Germinal center (tissue), 1 donor: ENCODE measurements around the gene MRPL20.

Experiments
- DNase-seq: peaks from one replicate; pipeline ENCODE4 v3.0.0; 2012; ENCODE audit warnings: mixed read lengths, low spot score

Gene MRPL20

DNA sequence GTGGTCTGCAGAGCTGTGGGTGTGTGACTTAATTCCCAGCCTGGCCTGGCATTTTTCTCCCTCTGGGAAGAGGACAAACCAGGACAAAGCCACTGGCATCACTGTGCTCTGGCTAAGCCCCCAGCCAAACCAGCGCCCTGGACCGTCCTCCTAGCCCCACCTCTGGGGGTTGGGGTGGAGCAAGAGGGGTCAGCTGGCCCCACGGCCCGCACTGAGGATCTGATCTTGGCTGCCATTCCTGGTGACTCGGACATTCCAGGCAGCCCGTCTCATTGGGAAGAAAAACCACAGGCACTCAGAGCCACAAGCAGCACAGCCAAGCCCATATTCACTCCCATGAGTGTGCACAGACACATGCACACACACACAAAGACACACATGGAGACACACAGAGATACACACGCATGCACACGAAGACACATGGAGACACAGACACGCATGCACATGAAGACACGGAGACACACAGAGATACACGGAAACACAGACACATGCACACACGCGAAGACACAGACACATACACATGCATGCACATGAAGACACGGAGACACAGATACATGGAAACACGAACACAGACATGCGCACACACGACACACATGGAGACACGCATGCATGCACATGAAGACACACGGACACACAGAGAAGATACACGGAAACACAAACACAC is 46.5 kb downstream of the MRPL20 start:
- DNase-seq, result no peak

DNA sequence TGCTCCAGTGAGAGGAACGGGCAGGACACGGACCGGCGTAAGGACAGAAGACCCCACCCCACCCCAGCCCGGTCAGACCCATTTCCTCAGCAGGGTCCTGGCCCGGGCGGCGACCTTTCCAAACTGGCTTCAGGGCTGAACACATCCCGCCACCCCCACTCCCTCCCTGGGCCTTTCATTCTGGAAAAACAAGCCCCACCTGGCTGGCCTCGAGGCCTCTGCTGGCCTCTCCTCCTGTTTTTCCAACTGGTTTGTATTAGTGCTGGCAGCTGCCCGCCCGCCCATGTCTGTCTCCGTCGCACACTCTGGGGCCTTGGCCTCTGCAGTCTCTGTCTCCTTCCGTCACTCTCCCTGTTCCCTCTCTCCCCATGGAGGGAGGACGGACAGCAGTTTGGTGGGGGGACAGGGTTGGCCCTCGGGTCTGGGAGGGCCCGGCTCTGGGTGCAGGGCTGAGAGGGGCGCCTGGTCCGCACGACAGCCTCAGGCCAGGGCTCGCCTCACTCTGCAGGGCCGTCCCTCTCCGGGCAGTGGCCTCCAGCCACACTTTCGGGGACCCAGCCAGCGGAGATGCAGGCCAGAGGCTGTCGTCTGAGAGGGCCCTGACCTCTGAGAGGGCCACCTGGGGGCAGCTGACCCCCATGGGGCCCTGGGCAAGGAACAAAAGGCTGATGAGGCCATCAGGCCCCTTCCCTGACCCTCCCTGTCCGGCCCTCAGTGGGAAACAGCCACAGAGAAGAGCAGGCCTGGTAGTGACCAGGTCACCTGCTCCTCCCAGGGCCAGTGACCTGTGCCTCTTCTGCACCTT is 47.2 kb downstream of the MRPL20 start:
- no peak for DNase-seq

DNA sequence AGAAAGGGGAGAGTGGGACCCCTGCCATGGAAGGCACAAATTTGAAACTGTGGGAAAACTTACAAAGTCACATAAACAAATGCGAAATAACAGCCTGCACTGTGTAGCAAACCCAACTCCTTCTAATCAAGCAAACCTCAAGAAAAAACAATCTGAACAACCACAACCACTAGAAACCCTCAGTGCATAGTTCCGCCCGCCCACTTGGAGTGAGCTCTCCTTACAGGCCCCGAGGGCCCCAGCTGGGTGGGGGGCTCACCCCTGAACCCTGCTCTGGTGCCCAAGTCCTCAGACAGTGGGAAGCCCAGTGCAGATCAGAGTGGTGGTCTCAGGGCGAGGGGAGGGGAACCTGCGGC is 47.8 kb downstream of the MRPL20 start:
- DNase-seq, result no peak

DNA sequence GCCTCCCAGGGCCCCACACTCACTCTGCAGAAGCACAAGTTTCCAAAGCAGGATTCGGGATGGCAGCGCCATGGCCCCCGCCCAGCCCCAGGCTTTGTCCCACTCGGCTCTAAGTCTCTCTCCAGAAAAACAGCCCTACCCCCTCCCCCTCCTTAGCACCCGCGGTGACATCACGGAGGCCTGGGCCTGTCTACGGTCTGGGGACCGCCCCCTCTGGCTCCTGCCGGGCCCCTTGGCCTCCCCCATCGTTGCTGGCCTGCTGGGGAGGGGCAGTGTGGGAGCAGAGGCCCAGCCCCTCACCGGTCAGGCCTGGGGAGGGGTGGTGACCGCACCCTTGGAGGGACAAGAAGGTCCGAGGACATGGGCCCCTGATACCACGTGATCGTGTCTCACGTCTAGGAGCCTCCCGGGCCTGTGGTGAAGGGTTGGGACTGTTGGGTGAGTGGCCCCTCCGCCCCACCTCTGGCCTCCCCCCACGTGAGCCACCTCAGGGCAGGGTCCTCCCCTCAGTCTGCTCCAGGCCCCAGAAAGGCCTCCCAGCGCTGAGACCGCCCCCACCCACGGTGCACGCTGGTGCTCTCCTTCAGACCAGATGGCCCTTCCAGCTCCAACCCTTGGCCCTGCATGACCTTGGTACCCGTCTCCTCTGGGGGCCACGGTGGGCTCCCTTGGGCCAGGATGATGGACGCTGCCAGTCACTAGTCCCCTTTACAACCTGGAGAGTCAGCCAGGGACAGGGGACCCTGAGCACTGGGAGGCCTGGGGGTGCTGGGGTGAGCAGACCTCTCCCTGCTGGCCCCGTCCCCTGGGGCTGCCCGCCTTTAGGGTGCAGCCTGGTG is 48.4 kb downstream of the MRPL20 start, which contains the start of gene MXRA8:
Gene MXRA8, minus strand, starts transcription at position 123 of the 839 bp plus-strand sequence. Its CDS starts 51 bp downstream, at position 72.
- DNase-seq, result no peak

DNA sequence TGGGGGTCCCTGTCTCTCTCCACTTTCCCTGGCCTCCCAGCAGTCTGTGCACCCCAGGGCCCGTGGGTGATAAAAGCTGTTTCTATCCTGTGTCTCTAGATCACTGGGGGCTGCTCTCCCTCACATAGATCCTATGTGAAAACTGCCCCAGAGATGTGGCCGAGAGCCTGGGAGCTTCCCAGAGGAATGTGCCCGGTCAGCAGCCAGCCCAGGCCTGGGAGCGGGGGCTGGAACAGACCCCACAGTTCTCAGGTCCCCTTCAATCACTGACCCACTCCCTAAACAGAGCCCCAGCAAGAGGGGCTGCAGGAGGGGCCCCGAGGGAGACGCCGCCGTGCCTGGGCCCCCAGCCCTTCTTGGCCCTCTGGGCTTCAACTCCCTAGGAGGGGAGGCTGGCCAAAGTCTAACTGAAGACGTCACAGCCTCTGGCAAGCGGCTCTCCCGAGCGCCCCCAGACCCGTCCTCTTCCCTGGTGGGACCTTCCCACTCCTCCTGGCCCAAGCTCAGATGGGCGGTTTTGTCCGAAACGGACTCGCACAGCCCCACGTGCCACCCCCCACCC is 49.1 kb downstream of the MRPL20 start:
- no peak for DNase-seq

DNA sequence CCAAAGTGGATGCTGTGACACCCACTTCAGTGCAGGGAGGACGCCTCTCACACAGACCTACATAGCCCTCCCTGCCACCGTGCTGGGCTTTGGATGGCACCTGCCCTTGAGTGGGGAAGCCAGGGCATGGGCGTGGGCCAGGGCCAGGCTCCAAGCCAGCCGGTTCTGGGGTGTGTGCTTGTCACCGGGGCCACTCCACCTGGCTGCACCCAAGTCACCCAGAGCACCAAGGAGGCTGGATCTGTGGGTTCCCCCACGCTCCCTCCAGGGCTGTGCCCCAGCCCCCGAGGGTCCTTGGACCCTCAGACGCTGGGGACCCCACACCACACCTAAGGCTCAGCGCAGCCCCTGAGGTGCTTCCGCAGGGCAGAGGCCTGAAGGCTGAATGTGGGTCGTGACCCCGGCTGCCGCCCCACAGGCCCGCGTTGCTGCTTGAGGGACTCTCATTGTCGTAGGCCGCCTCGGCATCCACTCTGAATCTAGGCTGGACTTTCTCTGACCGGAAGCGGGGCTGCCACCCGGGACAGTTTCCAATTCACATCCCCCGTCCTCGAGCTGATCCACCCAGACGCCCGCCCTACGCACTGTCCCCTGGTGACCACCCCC is 50.2 kb downstream of the MRPL20 start:
- no peak for DNase-seq

DNA sequence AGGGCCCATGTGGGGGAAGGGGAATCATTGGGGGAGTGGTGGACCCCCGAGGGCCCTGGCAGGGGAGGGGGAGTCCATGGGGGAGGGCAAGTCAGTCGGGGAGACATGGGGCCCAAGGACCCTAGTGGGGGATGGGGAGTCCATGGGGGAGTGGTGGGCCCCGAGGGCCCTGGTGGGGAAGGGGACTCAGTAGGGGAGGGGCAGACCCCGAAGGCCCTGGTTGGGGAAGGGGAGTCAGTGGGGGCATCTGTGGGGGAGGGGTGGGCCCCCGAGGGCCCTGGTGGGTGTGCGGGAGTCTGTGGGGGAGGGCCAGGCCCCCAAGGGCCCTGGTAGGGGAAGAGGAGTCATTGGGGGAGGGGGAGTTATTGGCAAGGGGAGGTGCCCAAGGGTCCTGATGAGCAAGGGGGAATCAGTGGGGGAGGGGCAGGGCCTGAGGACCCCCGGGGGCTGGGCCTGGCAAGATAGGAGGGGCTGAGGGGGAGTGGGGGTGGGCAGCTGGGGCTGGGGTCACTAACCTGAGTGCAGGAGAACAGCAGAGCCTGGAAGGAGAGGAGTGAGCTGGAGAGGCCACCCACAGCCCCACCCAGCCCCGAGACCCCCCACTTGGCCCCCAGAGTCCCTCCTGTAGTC is 50.8 kb downstream of the MRPL20 start:
- DNase-seq, result no peak

DNA sequence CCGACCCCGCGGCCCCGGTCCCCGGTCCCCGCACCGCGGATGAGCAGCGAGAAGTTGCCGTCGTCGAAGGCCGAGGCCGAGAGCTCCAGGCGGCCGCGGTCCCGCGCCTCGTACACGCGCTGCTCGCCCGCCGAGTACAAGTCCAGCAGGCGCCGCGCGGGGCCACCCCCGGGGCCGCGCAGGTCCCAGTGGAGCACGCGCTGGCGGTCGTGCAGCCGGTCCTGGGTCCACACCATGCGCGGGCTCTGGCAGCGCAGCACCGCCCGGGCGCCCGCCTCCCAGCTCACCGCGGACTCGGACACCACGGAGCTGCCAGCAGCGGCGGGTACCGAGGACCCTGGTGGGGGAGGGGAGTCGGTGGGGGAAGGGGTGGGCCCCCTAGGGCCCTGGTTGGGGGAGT is 51.7 kb downstream of the MRPL20 start:
- no peak for DNase-seq

DNA sequence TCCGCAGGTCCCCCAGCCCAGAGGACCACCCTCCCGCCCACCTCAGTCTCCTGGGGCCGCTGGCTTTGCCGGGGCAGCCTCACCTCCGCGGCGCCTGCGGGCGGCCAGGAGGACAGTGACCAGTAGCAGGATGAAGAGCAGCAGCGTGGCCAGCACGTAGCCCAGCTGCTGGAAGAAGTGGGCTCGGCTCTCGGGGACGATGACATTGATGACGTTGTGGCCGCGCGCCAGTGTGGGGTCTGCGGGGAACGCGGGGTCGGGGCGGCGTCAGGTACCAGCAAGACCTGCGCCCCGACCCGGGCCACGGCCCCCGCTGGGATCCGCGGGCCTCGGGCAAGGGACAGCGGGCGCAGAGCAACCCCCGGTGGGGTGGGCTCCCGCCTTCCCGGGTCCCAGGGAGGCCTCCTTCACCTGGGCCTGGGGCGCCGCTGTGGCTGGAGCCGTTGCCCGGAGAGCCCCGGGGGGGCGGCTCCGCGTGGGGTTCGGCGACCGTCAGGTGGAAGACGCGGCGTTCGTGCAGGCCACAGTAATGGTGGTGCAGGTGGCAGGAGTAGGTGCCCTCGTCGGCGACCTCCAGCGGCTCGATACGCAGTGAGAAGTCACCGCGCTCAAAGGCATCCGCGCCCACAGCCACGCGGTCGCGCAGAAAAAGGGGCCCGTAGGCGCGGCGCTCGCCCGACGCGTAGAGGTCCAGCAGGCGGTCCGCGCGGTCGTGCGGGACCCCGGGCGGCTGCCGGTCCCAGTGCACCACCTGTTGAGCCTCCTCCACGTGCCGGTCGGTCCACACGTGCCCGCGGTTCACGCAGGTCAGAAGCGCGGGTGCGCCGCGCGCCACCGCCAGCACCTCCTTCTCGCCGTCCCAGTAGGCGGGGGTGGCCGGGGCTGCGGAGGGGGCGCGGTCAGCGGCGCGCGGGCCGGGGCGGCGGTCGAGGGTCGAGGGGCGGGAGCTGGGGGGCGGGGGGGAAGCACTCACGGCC is 52.5 kb downstream of the MRPL20 start:
- DNase-seq, result no peak

DNA sequence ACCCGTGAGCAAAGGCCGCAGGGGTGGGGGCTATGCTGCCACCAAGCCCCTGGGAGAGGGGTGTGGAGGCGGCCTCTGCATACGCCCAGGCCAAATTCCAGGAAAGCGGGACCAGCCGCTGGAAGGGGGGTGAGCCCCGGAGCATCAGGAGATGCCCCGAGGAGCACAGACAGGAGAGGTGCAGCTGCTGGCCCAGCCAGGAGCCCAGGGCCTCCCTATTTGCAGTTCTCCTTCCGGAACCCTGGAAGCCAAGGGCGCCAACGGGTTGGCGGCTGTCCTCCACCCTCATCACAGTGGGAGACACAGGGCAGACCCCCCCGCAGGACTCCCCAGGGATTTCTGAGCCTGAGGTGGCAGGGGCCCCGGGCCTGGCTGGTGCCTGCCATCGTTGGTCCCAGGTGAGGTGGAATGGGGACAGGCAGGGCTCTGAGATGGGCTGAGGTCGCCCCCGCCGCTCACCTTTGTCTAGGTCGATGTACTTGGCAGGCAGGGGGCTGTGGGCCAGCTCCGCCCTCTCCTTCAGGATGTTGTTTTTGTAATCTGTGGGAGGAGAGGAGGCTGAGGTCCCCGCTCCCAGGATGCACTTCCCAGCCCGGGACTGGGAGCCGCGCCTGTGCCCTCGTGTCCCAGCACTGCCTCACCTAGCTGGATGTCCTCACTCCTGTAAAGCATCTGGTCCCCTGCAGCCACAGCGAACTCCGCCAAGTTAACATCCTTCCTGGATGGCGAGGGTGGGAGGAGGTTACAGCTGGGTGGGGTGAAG is 53.5 kb downstream of the MRPL20 start:
- DNase-seq, result no peak

DNA sequence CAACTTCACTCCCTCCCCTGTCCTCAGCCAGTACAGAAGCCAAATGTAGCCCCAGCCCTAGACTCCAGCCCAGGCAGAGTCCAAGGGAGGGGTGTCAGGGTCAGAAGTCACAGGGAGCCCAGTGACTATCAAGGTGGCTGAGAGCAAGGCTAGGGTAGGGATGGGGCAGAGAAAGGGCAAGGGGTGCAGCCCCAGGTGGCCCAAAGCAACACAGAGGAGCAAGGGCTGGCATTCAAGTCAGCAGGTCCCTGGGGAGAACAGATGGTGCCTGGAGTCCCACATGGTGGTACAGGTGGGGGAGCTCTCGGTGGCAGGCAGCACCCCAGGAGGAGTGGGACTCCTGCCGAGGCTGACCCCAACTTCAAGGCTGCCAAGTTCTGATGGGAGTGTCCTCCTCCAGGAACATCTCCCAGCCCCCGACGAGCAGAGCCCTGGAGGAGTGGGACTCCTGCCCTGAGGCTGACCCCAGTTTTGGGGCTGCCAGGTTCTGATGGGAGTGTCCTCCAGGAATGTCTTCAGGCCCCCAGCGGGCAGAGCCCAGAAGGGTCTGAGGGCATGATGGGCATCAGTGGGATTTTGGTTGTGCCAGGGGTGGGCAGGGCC is 54.2 kb downstream of the MRPL20 start:
- DNase-seq, result peak; percentile 65
